Nephron progenitor cell (in vitro differentiated cells): ENCODE measurements around the gene DACH1.
"Not testable (repeated sequence)": the region's sequence is repeated elsewhere in the genome, so short reads cannot be mapped to it uniquely, and the experiment has no call there.

Source experiments
- DNase-seq: peaks from one replicate; pipeline ENCODE4 v3.0.0; 2021
- H3K27ac Mint-ChIP-seq: 2 replicates; pipeline ENCODE4 v1.8.0; 2021; ENCODE audit warnings: mild to moderate bottlenecking, moderate library complexity, mixed read lengths
- H3K27me3 Mint-ChIP-seq: 2 replicates; pipeline ENCODE4 v1.8.0; 2021; ENCODE audit warnings: mild to moderate bottlenecking, low read depth, mixed read lengths; ENCODE audit not compliant: poor library complexity
- H3K36me3 Mint-ChIP-seq: 2 replicates; pipeline ENCODE4 v1.8.0; 2021; ENCODE audit warnings: low read depth, mixed read lengths
- H3K4me1 Mint-ChIP-seq: 2 replicates; pipeline ENCODE4 v1.8.0; 2021; ENCODE audit warnings: mixed read lengths
- H3K4me3 Mint-ChIP-seq: 2 replicates; pipeline ENCODE4 v1.8.0; 2021; ENCODE audit warnings: mild to moderate bottlenecking, moderate library complexity, mixed read lengths
- H3K9me3 Mint-ChIP-seq: 2 replicates; pipeline ENCODE4 v1.8.0; 2021; ENCODE audit warnings: mild to moderate bottlenecking, moderate library complexity, mixed read lengths
- CTCF ChIP-seq: fragments of 200-600 bp; sonication (generic); IDR thresholded peaks from 2 replicates; pipeline ENCODE4 v1.5.0; 2021; ENCODE audit warnings: antibody characterized with exemption

DACH1 gene

DNA sequence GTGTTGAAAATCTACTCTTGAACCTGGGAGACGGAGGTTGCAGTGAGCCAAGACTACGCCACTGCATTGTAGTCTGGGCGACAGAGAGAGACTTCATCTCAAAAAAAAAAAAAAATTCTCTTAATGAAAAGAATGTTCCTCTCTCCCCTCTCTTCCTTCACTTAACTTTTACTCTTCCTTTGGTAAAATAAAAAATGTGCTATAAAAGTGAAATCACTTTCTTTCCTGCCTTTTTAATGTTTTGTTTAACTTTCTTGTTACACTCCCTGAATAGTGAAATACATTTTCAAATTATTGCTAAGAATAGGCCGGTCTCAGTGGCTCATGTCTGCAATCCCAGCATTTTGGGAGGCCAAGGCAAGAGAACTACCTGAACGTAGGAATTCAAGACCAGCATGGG is 86.5 kb downstream of the DACH1 start:
- peaks cover 26% of the 10 kb centered on the region for H3K4me1 Mint-ChIP-seq
- no peak for DNase-seq
- H3K9me3 Mint-ChIP-seq: no peaks in the 10 kb centered on the region
- H3K27me3 Mint-ChIP-seq: no peaks in the 10 kb centered on the region
- H3K27ac Mint-ChIP-seq: no peak overlapping the region
- H3K4me3 Mint-ChIP-seq: no peak overlapping the region
- peaks cover 29% of the 10 kb centered on the region for H3K36me3 Mint-ChIP-seq
- no peak for TF ChIP-seq CTCF

GRCh38 chr13:71778998-71779397 is 88.0 kb downstream of the DACH1 start:
- H3K4me3 Mint-ChIP-seq, H3K27ac Mint-ChIP-seq, H3K27me3 Mint-ChIP-seq, H3K9me3 Mint-ChIP-seq, DNase-seq: not testable (repeated sequence)
- Mint-ChIP-seq H3K36me3 (peaks cover 27% of the 10 kb centered on the region), H3K4me1 (peaks cover 16% of the 10 kb centered on the region)

- H3K27me3 Mint-ChIP-seq: no peaks in the 10 kb centered on the region
- no peak overlapping the region for H3K4me3 Mint-ChIP-seq
- TF ChIP-seq CTCF: no peak
- no peaks in the 10 kb centered on the region for H3K9me3 Mint-ChIP-seq
- H3K27ac Mint-ChIP-seq: no peak overlapping the region
- DNase-seq: no peak
- H3K4me1 Mint-ChIP-seq: peaks cover 7% of the 10 kb centered on the region
- H3K36me3 Mint-ChIP-seq: peaks cover 20% of the 10 kb centered on the region
Observed at GRCh38 chr13:71775966-71776365, 91.0 kb downstream of the DACH1 start.

DNA sequence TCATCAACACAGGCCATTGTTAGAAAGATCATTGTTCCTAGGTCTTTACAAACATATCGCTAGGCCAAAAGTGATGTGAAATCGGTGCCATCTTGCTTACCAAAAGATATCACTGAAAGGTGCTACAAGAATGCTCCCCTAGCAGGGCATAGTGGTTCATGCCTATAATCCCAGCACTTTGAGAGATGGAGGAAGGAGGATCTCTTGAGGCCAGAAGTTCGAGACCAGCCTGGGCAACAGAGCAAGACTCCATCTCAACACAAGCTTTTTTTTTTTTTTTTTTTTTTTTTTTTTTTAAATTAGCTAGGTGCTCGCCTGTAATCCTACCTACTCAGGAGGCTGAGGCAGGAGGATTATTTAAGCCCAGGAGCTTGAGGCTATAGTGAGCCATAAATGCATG is 92.1 kb downstream of the DACH1 start:
- Mint-ChIP-seq H3K4me1 (peaks cover 7% of the 10 kb centered on the region), H3K27me3 (no peaks in the 10 kb centered on the region), H3K27ac (no peak overlapping the region), H3K4me3 (no peak overlapping the region), H3K36me3 (peaks cover 13% of the 10 kb centered on the region), H3K9me3 (no peaks in the 10 kb centered on the region)
- TF ChIP-seq CTCF: no peak
- DNase-seq: no peak

DNA sequence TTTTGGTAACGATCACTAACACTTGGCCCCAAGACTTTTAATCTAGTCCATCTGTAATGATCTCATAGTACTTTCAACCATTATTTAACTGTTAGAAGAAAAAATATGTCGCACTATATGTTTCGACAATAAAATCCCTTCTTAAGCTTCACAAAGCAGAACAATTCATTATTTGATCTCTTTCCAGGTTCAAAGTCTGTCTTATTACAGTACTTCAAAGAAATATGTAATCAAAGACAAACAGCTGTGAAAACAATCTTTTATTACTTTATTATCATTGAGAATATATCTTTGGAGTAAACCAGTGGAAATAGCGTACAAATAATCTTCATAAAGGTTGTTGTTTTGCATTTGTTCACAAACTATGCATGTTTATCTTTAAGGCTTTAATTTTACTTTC is 93.5 kb downstream of the DACH1 start:
- no peak overlapping the region for H3K4me3 Mint-ChIP-seq
- no peak overlapping the region for H3K27ac Mint-ChIP-seq
- peaks cover 7% of the 10 kb centered on the region for H3K36me3 Mint-ChIP-seq
- no peak for TF ChIP-seq CTCF
- peaks cover 7% of the 10 kb centered on the region for H3K4me1 Mint-ChIP-seq
- no peak for DNase-seq
- no peaks in the 10 kb centered on the region for H3K9me3 Mint-ChIP-seq
- no peaks in the 10 kb centered on the region for H3K27me3 Mint-ChIP-seq

DNA sequence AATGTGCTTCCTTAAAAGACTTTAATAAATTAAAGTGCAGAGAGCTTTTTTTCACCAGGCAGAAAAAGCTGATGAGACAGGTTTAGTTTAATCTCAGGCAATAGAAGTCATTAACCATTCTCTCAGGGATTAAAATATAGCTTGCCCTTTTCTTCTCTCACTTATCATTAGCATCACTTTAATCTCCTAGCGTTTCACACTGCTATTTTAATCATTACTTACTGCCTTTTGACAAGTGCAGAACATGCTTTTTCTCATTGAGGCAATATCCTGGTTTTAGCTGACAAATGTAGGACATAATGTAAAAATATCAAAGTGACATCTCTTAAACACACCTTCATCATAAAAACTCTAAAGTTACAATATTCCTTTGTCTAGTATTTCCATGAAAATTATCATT is 94.6 kb downstream of the DACH1 start:
- Mint-ChIP-seq H3K4me3 (no peak overlapping the region), H3K9me3 (no peaks in the 10 kb centered on the region), H3K27me3 (no peaks in the 10 kb centered on the region), H3K36me3 (peaks cover 14% of the 10 kb centered on the region), H3K4me1 (peaks cover 7% of the 10 kb centered on the region), H3K27ac (no peak overlapping the region)
- DNase-seq: no peak
- TF ChIP-seq CTCF: no peak
